Measurements from ENCODE around the gene SH3BP4.
A peak's percentile ranks its signal among the peaks of the same experiment; 100 is the strongest.
"Not testable (repeated sequence)": the region's sequence is repeated elsewhere in the genome, so short reads cannot be mapped to it uniquely, and the experiment has no call there.

SH3BP4 gene

GRCh38 chr2:235052514-235053354 is 100.9 kb downstream of the SH3BP4 start:
- H3K36me3 ChIP-seq (ENCODE audit: insufficient read depth, low read depth, low read length) = peaks cover 48% of the 10 kb centered on the region
- H3K4me3 ChIP-seq (ENCODE audit: low read length) = no peak overlapping the region
- peaks cover 6% of the 10 kb centered on the region for H3K4me1 ChIP-seq (ENCODE audit: insufficient read depth, low read length)
- H3K27ac ChIP-seq (ENCODE audit: low read length) = no peak overlapping the region
- no peaks in the 10 kb centered on the region for H3K9me3 ChIP-seq (ENCODE audit: insufficient read depth, low read depth, low read length)
- no peaks in the 10 kb centered on the region for H3K27me3 ChIP-seq (ENCODE audit: insufficient read depth, low read length)
- no peak overlapping the region for H3K9ac ChIP-seq (ENCODE audit: low read depth, low read length)

- Histone ChIP-seq H3K9ac (ENCODE audit: low read depth, low read length) (no peak overlapping the region), H3K9me3 (ENCODE audit: insufficient read depth, low read depth, low read length) (no peaks in the 10 kb centered on the region), H3K4me3 (ENCODE audit: low read length) (no peak overlapping the region), H3K27me3 (ENCODE audit: insufficient read depth, low read length) (no peaks in the 10 kb centered on the region), H3K36me3 (ENCODE audit: insufficient read depth, low read depth, low read length) (peaks cover 48% of the 10 kb centered on the region), H3K4me1 (ENCODE audit: insufficient read depth, low read length) (peaks cover 6% of the 10 kb centered on the region), H3K27ac (ENCODE audit: low read length) (no peak overlapping the region)
Measured at GRCh38 chr2:235053651-235054050, 101.8 kb downstream of the SH3BP4 start.

- Histone ChIP-seq H3K36me3 (ENCODE audit: insufficient read depth, low read depth, low read length) (peaks cover 48% of the 10 kb centered on the region), H3K27ac (ENCODE audit: low read length) (no peak overlapping the region), H3K4me3 (ENCODE audit: low read length) (no peak overlapping the region), H3K9ac (ENCODE audit: low read depth, low read length) (no peak overlapping the region), H3K4me1 (ENCODE audit: insufficient read depth, low read length) (peaks cover 6% of the 10 kb centered on the region), H3K9me3 (ENCODE audit: insufficient read depth, low read depth, low read length) (no peaks in the 10 kb centered on the region), H3K27me3 (ENCODE audit: insufficient read depth, low read length) (no peaks in the 10 kb centered on the region)
Measured at GRCh38 chr2:235054475-235054874, 102.7 kb downstream of the SH3BP4 start.

DNA sequence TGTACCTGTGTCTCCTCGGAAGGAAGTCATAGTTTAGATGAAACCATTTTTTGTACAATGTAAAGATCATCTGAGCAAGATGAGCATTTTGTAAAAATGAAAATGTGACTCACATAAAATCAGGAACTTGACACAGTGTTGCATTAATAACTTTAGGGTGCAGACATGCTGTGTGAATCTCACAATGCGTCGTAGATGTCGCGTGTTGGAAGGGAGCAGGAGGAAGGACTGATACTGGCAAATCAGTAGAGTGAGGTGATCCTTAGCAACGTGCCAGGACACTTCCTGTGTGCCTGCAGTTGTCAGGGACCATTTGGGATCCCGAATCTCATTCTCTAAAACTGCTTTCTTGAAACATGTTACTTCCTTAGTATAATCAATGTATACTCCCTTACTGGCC is 103.1 kb downstream of the SH3BP4 start:
- Histone ChIP-seq H3K9ac (ENCODE audit: low read depth, low read length) (no peak overlapping the region), H3K27ac (ENCODE audit: low read length) (no peak overlapping the region), H3K27me3 (ENCODE audit: insufficient read depth, low read length) (no peaks in the 10 kb centered on the region), H3K36me3 (ENCODE audit: insufficient read depth, low read depth, low read length) (peaks cover 48% of the 10 kb centered on the region), H3K9me3 (ENCODE audit: insufficient read depth, low read depth, low read length) (no peaks in the 10 kb centered on the region), H3K4me1 (ENCODE audit: insufficient read depth, low read length) (peaks cover 6% of the 10 kb centered on the region), H3K4me3 (ENCODE audit: low read length) (no peak overlapping the region)

- H3K9ac ChIP-seq (ENCODE audit: low read depth, low read length) = no peak overlapping the region
- H3K4me3 ChIP-seq (ENCODE audit: low read length) = no peak overlapping the region
- no peaks in the 10 kb centered on the region for H3K4me1 ChIP-seq (ENCODE audit: insufficient read depth, low read length)
- H3K27ac ChIP-seq (ENCODE audit: low read length) = no peak overlapping the region
- no peaks in the 10 kb centered on the region for H3K9me3 ChIP-seq (ENCODE audit: insufficient read depth, low read depth, low read length)
- peaks cover 48% of the 10 kb centered on the region for H3K36me3 ChIP-seq (ENCODE audit: insufficient read depth, low read depth, low read length)
- no peaks in the 10 kb centered on the region for H3K27me3 ChIP-seq (ENCODE audit: insufficient read depth, low read length)
Measured at GRCh38 chr2:235055891-235056516, 104.2 kb downstream of the SH3BP4 start.

DNA sequence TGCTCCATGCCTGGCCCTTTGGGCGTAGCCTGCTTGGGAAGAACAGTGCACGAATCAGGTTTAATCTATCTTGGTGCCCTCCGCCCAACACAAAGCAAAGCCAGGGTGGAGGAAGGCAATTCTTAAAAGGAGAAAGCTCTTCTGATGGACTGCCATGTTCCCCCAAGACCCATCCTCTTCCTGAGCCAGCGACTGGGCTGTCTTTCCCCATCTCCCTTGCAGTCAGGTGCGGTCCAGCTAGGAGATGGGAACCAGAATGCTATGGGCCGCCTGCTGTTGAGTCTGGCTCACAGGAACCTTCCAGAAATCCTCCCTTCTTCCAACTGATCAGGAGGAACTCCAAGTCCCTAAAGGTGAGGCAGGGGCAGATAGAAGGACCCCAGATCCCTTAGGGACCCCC is 105.0 kb downstream of the SH3BP4 start:
- Histone ChIP-seq H3K4me3 (ENCODE audit: low read length) (no peak overlapping the region), H3K27me3 (ENCODE audit: insufficient read depth, low read length) (no peaks in the 10 kb centered on the region), H3K9ac (ENCODE audit: low read depth, low read length) (no peak overlapping the region), H3K9me3 (ENCODE audit: insufficient read depth, low read depth, low read length) (no peaks in the 10 kb centered on the region), H3K27ac (ENCODE audit: low read length) (no peak overlapping the region), H3K36me3 (ENCODE audit: insufficient read depth, low read depth, low read length) (peaks cover 45% of the 10 kb centered on the region), H3K4me1 (ENCODE audit: insufficient read depth, low read length) (no peaks in the 10 kb centered on the region)

- not testable (repeated sequence) for H3K9me3 ChIP-seq (ENCODE audit: insufficient read depth, low read depth, low read length); H3K4me1 ChIP-seq (ENCODE audit: insufficient read depth, low read length); H3K9ac ChIP-seq (ENCODE audit: low read depth, low read length); H3K4me3 ChIP-seq (ENCODE audit: low read length); H3K27me3 ChIP-seq (ENCODE audit: insufficient read depth, low read length); H3K27ac ChIP-seq (ENCODE audit: low read length)
- peaks cover 37% of the 10 kb centered on the region for H3K36me3 ChIP-seq (ENCODE audit: insufficient read depth, low read depth, low read length)
Measured at GRCh38 chr2:235057616-235058015, 105.8 kb downstream of the SH3BP4 start.

DNA sequence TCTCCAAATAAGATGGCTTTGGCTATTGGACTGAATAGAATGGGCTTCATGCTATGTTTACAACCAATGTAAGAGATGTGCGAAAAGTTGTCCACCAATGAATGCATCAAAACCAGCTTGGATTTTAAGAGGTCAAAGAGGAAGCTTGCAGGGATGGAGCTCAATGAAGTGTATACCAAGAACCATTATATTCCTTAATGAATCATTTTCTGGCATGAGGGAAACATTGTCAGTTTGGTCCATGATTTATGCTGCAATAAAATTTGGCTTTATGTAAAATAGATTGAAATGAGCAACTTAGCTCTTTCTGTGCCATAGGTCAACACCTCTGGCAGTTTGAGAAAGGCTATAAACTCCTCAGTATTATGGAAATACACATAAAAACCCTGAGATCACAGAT is 107.3 kb downstream of the SH3BP4 start:
- H3K4me1 ChIP-seq (ENCODE audit: insufficient read depth, low read length) = no peaks in the 10 kb centered on the region
- no peak overlapping the region for H3K9ac ChIP-seq (ENCODE audit: low read depth, low read length)
- peaks cover 22% of the 10 kb centered on the region for H3K36me3 ChIP-seq (ENCODE audit: insufficient read depth, low read depth, low read length)
- no peak overlapping the region for H3K27ac ChIP-seq (ENCODE audit: low read length)
- no peak overlapping the region for H3K4me3 ChIP-seq (ENCODE audit: low read length)
- no peaks in the 10 kb centered on the region for H3K9me3 ChIP-seq (ENCODE audit: insufficient read depth, low read depth, low read length)
- no peaks in the 10 kb centered on the region for H3K27me3 ChIP-seq (ENCODE audit: insufficient read depth, low read length)

DNA sequence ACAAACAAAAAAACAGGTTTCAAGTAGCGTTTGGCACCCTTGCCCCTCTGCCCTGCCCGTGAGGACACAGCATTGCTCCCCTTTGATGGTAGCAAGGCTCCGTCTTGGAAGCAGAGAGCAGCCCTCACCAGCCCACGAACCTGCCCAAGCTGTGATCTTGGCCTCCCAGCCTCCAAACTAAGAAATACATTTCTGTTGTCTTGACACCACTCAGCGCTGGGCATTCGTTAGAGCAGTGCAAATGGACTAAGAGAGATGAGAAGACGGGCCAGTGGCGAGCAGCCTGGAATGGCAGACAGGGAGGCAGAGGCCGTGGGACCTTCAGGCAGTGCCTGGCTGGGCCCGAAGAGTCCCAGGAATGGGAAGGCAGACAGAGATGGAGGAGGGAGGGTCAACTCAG is 109.8 kb downstream of the SH3BP4 start:
- Histone ChIP-seq H3K4me3 (ENCODE audit: low read length) (no peak overlapping the region), H3K27ac (ENCODE audit: low read length) (no peak overlapping the region), H3K36me3 (ENCODE audit: insufficient read depth, low read depth, low read length) (no peaks in the 10 kb centered on the region), H3K27me3 (ENCODE audit: insufficient read depth, low read length) (no peaks in the 10 kb centered on the region), H3K9ac (ENCODE audit: low read depth, low read length) (no peak overlapping the region), H3K9me3 (ENCODE audit: insufficient read depth, low read depth, low read length) (no peaks in the 10 kb centered on the region), H3K4me1 (ENCODE audit: insufficient read depth, low read length) (peaks cover 7% of the 10 kb centered on the region; the same call in 1 of the 2 replicates)

DNA sequence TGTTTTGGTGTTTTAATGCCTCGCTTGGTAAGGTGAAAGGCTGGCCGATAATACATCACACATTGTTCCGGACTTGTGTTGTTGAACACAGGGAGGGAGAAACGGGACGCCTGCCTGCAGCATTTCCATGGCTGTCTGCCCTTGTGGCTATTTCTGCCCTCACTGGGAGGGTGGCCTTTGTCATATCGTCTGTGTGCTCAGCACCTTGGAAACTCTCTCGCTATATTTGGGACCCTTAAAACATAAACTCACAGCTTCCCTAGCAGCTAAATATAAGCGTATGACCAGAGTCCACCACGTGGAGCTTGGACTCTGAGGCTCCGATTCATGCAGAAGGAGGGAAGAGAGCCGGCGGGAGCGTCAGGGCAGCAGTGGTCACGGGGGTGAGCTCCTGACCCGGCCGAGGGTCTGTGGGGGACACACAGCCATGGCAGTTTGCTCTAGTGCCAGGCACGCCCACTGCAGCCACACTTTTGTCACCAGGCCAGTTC is 111.7 kb downstream of the SH3BP4 start:
- Histone ChIP-seq H3K9me3 (ENCODE audit: insufficient read depth, low read depth, low read length) (no peaks in the 10 kb centered on the region), H3K4me1 (ENCODE audit: insufficient read depth, low read length) (peaks cover 15% of the 10 kb centered on the region; the same call in 1 of the 2 replicates), H3K9ac (ENCODE audit: low read depth, low read length) (no peak overlapping the region), H3K27me3 (ENCODE audit: insufficient read depth, low read length) (no peaks in the 10 kb centered on the region), H3K36me3 (ENCODE audit: insufficient read depth, low read depth, low read length) (no peaks in the 10 kb centered on the region), H3K27ac (ENCODE audit: low read length) (no peak overlapping the region), H3K4me3 (ENCODE audit: low read length) (no peak overlapping the region)

GRCh38 chr2:235064976-235065375 is 113.2 kb downstream of the SH3BP4 start:
- Histone ChIP-seq H3K4me1 (ENCODE audit: insufficient read depth, low read length) (peaks cover 17% of the 10 kb centered on the region; the same call in 1 of the 2 replicates), H3K36me3 (ENCODE audit: insufficient read depth, low read depth, low read length) (no peaks in the 10 kb centered on the region), H3K27me3 (ENCODE audit: insufficient read depth, low read length) (no peaks in the 10 kb centered on the region), H3K9me3 (ENCODE audit: insufficient read depth, low read depth, low read length) (no peaks in the 10 kb centered on the region), H3K27ac (ENCODE audit: low read length) (no peak overlapping the region), H3K4me3 (ENCODE audit: low read length) (no peak overlapping the region), H3K9ac (ENCODE audit: low read depth, low read length) (no peak overlapping the region)

- Histone ChIP-seq H3K27me3 (ENCODE audit: insufficient read depth, low read length) (no peaks in the 10 kb centered on the region), H3K9ac (ENCODE audit: low read depth, low read length) (peak overlapping the region; percentile 27; the same call in 1 of the 2 replicates), H3K9me3 (ENCODE audit: insufficient read depth, low read depth, low read length) (no peaks in the 10 kb centered on the region)
Measured at GRCh38 chr2:235066490-235066889, 114.7 kb downstream of the SH3BP4 start.

More at GRCh38 chr2:235066490-235066889, 114.7 kb downstream of the SH3BP4 start:
- Histone ChIP-seq H3K36me3 (ENCODE audit: insufficient read depth, low read depth, low read length) (no peaks in the 10 kb centered on the region), H3K27ac (ENCODE audit: low read length) (no peak overlapping the region), H3K4me1 (ENCODE audit: insufficient read depth, low read length) (peaks cover 22% of the 10 kb centered on the region; the same call in 1 of the 2 replicates), H3K4me3 (ENCODE audit: low read length) (no peak overlapping the region; the same call in 1 of the 2 replicates)

Data from iPS-20b (cell line).